K562 (cell line): ENCODE data around the gene LRRK1. TPM values are rescaled to one million over a fixed set of nuclear protein-coding genes. Genes with fewer than 3 reads are reported as not detected.

Experiments
- ATAC-seq: fragments of 200-7000 bp; cut with Tn5 transposase; 3 replicates; pipeline ENCODE4 v1.9.1; 2020; ENCODE audit warnings: moderate library complexity
- BruUV-seq: library from RNA; stranded (reverse); fragments of 400-500 nt; replicated peaks from 2 replicates; lab custom pipeline; 2021; lab: Mats Ljungman, UMichigan
- CTCF ChIA-PET: fragments of 300-600 bp; formaldehyde crosslinking; extraction: SDS; loops from one replicate; lab custom pipeline; 2021; ENCODE audit warnings: low intra/inter-chr PET ratio; lab: Yijun Ruan, JAX
- POLR2A ChIA-PET: fragments of 300-600, 350-650 bp; sonication (Branson Sonifier 250); formaldehyde crosslinking; extraction: SDS; loops from one replicate; lab custom pipeline; 2021; ENCODE audit warnings: antibody characterized with exemption, inconsistent platforms; lab: Yijun Ruan, JAX
- DNase-seq, 4 experiments: peaks; one replicate each; pipeline versions ENCODE4 v3.0.0 to v3.0.0-alpha.2; 2011 to 2018; ENCODE audit warnings: low spot score in 3 of 4, mixed read lengths in 3 of 4; ENCODE audit errors: extremely low read depth in 1 of 4
- FAIRE-seq: peaks from 2 replicates; lab custom pipeline; 2011; peaks lifted over from hg19 to GRCh38; lab: Jason Lieb, UNC
- H2AFZ ChIP-seq: 2 replicates; pipeline ENCODE4 v1.6.0; 2011; ENCODE audit warnings: low read depth, low read length, control low read depth, inconsistent platforms
- H3K27ac ChIP-seq: fragments of 200-600 bp; 3 replicates; pipeline ENCODE4 v1.8.0; 2011; ENCODE audit warnings: low read depth, mild to moderate bottlenecking, control low read depth, inconsistent platforms, low read length, moderate library complexity, mixed read lengths; ENCODE audit errors: extremely low read depth
- H3K27me3 ChIP-seq, 2 experiments: fragments of 300-600 bp in 1 of 2; 2 replicates in 1 of 2; 3 replicates in 1 of 2; pipeline versions ENCODE4 v1.6.0 to v1.8.0; 2011; ENCODE audit warnings: inconsistent platforms in 2 of 2, low read length in 2 of 2, mild to moderate bottlenecking in 1 of 2, mixed read lengths in 1 of 2, moderate library complexity in 1 of 2; ENCODE audit not compliant: control insufficient read depth in 2 of 2, insufficient read depth in 2 of 2
- H3K36me3 ChIP-seq: fragments of 300-600 bp; 3 replicates; pipeline ENCODE4 v1.8.0; 2011; ENCODE audit warnings: mild to moderate bottlenecking, low read length, inconsistent platforms; ENCODE audit not compliant: control insufficient read depth, insufficient read depth
- H3K4me1 ChIP-seq, 2 experiments: fragments of 200-600 bp in 1 of 2; replicated peaks in 1 of 2; 2 replicates in 1 of 2; 3 replicates in 1 of 2; pipeline versions ENCODE4 v1.5.1 to v1.8.0; 2011; ENCODE audit warnings: inconsistent platforms in 2 of 2, low read length in 2 of 2, mild to moderate bottlenecking in 1 of 2, mixed read lengths in 1 of 2, moderate library complexity in 1 of 2; ENCODE audit not compliant: control insufficient read depth in 2 of 2, insufficient read depth in 2 of 2
- H3K4me2 ChIP-seq: 2 replicates; pipeline ENCODE4 v1.6.1; 2011; ENCODE audit warnings: low read length, control low read depth, inconsistent platforms, mixed read lengths; ENCODE audit not compliant: insufficient read depth
- H3K4me3 ChIP-seq: fragments of 200-600 bp; sonication (generic), shearing (Covaris generic); 2 replicates; pipeline ENCODE4 v1.5.1; 2016; ENCODE audit warnings: control low read depth, inconsistent platforms
- H3K79me2 ChIP-seq: fragments of 200-600 bp; 3 replicates; pipeline ENCODE4 v1.8.0; 2011; ENCODE audit warnings: low read length, inconsistent platforms; ENCODE audit not compliant: control insufficient read depth, insufficient read depth
- H3K9ac ChIP-seq, 2 experiments: 2 replicates each; pipeline versions ENCODE4 v1.6.0 to v1.6.1; 2011; ENCODE audit warnings: low read depth in 2 of 2, low read length in 2 of 2, control low read depth in 1 of 2, inconsistent platforms in 1 of 2, mild to moderate bottlenecking in 1 of 2, mixed read lengths in 1 of 2; ENCODE audit not compliant: insufficient read depth in 1 of 2
- H3K9me1 ChIP-seq: one replicate; pipeline ENCODE4 v1.6.0; 2011; ENCODE audit warnings: inconsistent platforms, mild to moderate bottlenecking, low read length, moderate library complexity; ENCODE audit not compliant: control insufficient read depth, insufficient read depth
- H3K9me3 ChIP-seq: replicated peaks from 2 replicates; pipeline ENCODE4 v1.5.1; 2011; ENCODE audit warnings: low read depth, low read length, inconsistent platforms; ENCODE audit not compliant: control insufficient read depth, insufficient read depth
- H4K20me1 ChIP-seq: replicated peaks from 2 replicates; pipeline ENCODE4 v1.6.1; 2011; ENCODE audit warnings: low read length, inconsistent platforms, mixed read lengths; ENCODE audit not compliant: control insufficient read depth, insufficient read depth
- ADNP ChIP-seq: fragments of 200-800 bp; sonication (Bioruptor generic); IDR thresholded peaks from 2 replicates; pipeline ENCODE4 v1.6.1; 2016; ENCODE audit warnings: missing genetic modification characterization, missing compliant biosample characterization
- BCOR ChIP-seq: fragments of 450-650 bp; IDR thresholded peaks from 2 replicates; pipeline ENCODE4 v1.6.1; 2016
- CBX1 ChIP-seq: sonication (generic); IDR thresholded peaks from 2 replicates; pipeline ENCODE4 v1.6.1; 2016; ENCODE audit warnings: antibody characterized with exemption, low read depth, mild to moderate bottlenecking
- CEBPB ChIP-seq: fragments of 450-650 bp; IDR thresholded peaks from 2 replicates; pipeline ENCODE4 v1.6.1; 2016; ENCODE audit warnings: missing genetic modification characterization, missing compliant biosample characterization
- CHD4 ChIP-seq: fragments of 200-600 bp; sonication (generic); IDR thresholded peaks from 3 replicates; pipeline ENCODE4 v1.6.1; 2012; ENCODE audit warnings: low read depth, mild to moderate bottlenecking, mixed read lengths, low read length, inconsistent platforms; ENCODE audit not compliant: insufficient read depth, insufficient replicate concordance, poor library complexity, severe bottlenecking
- CTBP1 ChIP-seq: fragments of 450-650 bp; IDR thresholded peaks from 2 replicates; pipeline ENCODE4 v1.6.1; 2016; ENCODE audit warnings: borderline replicate concordance
- EP300 ChIP-seq: IDR thresholded peaks from 2 replicates; pipeline ENCODE4 v1.6.1; 2012; ENCODE audit warnings: low read length, improper control_type of control experiment
- KDM1A ChIP-seq, 2 experiments: fragments of 450-650 bp; IDR thresholded peaks; 2 replicates each; pipeline ENCODE4 v1.6.1; 2016; ENCODE audit warnings: mild to moderate bottlenecking in 2 of 2
- NRF1 ChIP-seq, 2 experiments: fragments of 450-650 bp; IDR thresholded peaks in 1 of 2; conservative IDR thresholded peaks in 1 of 2; 2 replicates each; pipeline ENCODE4 v1.6.1; 2014; ENCODE audit warnings: mild to moderate bottlenecking in 2 of 2
- RBM25 ChIP-seq: fragments of 200-400 bp; formaldehyde crosslinking; IDR thresholded peaks from 2 replicates; pipeline ENCODE4 v1.6.1; 2018; ENCODE audit warnings: low read length, low read depth, moderate library complexity; ENCODE audit not compliant: severe bottlenecking
- TAL1 ChIP-seq: fragments of 450-650 bp; IDR thresholded peaks from 2 replicates; pipeline ENCODE4 v1.6.1; 2016; ENCODE audit warnings: mild to moderate bottlenecking
- TFAP4 ChIP-seq: sonication (generic); formaldehyde crosslinking; IDR thresholded peaks from 2 replicates; pipeline ENCODE4 v1.8.0; 2022; ENCODE audit warnings: missing genetic modification reagents, mild to moderate bottlenecking, moderate library complexity, borderline replicate concordance
- WGBS: fragments of 100-300 bp; shearing (Covaris generic); methylation state at CpG from one replicate; pipeline ENCODE4 v1.1.6; 2016; ENCODE audit warnings: low coverage, mixed read lengths; ENCODE audit not compliant: insufficient coverage; ENCODE audit errors: missing lambda C conversion rate; 5-methylcytosine and 5-hydroxymethylcytosine counted together
- in situ Hi-C: fragments of 300-500 bp; cut with MboI; formaldehyde crosslinking; loops from 4 replicates; pipeline ENCODE4 v1.15.0; 2018; ENCODE audit warnings: inconsistent platforms, mixed read lengths
- intact Hi-C: fragments of 100-400 bp; cut with micrococcal nuclease; formaldehyde crosslinking; loops from 2 replicates; pipeline ENCODE4 v1.14.2; 2022
- polyA plus RNA-seq, 8 experiments: library from polyadenylated mRNA; depleted of rRNA in 4 of 8; stranded (reverse) in 5 of 8; unstranded in 3 of 8; fragments of >200 nt; fragmentation: Nextera tagmentation in 2 of 8; fragmentation: Illumina TruSeq in 1 of 8; extraction: Ambion mirVana in 2 of 8; extraction: Trizol in 1 of 8; gene quantifications; 2 replicates each; pipeline versions ENCODE4 v1.2.1 to v1.2.3, GENCODE V29; 2011 to 2014; ENCODE audit warnings: inconsistent platforms in 1 of 8, missing spikeins in 1 of 8
- total RNA-seq, 7 experiments: library from RNA; depleted of rRNA in 6 of 7; stranded (reverse); fragments of >200 nt in 6 of 7; fragmentation: Illumina TruSeq in 2 of 7; extraction: Trizol in 2 of 7; gene quantifications; 2 replicates each; pipeline versions ENCODE4 v1.2.1 to v1.2.3, GENCODE V29; 2011 to 2021; ENCODE audit warnings: low replicate concordance in 1 of 7
- TF ChIP-seq, protein P1 (sequence below): IDR thresholded peaks from 3 replicates; pipeline ENCODE4 v1.6.1; 2011; ENCODE audit warnings: borderline replicate concordance, mild to moderate bottlenecking; ENCODE audit not compliant: insufficient read length, insufficient read depth
- TF ChIP-seq, protein P2 (sequence below), 2 experiments: fragments of 450-650 bp; IDR thresholded peaks; 2 replicates each; pipeline ENCODE4 v1.6.1; 2018; ENCODE audit warnings: mild to moderate bottlenecking in 2 of 2, low read depth in 1 of 2; ENCODE audit not compliant: partially characterized antibody in 2 of 2

LRRK1 gene
- total and polyA plus RNA-seq, 9 of the 15 experiments (the other 6 are each of a cell fraction or from before 2014, with no cell fraction given) = 0.01 to 1.5 (median 0.11) TPM

- Histone ChIP-seq H3K36me3 (no peaks in the 10 kb centered on the region), H3K79me2 (no peaks in the 10 kb centered on the region), H3K27me3 (peaks cover 0 to 5% of the 10 kb centered on the region in 2 experiments; a peak in 1 of 5 replicates), H3K9me3 (no peaks in the 10 kb centered on the region), H3K9ac (peak overlapping the region in 1 of 2 experiments; percentile 55; a peak in 2 of 4 replicates), H3K9me1 (no peaks in the 10 kb centered on the region), H2AFZ (peak overlapping the region; percentile 26; the same call in 1 of the 2 replicates), H3K4me1 (peaks cover 20 to 37% of the 10 kb centered on the region in 2 experiments), H3K4me3 (no peak overlapping the region), H4K20me1 (peaks cover 3% of the 10 kb centered on the region; the same call in 1 of the 2 replicates), H3K4me2 (no peak overlapping the region; the same call in 1 of the 2 replicates), H3K27ac (no peak overlapping the region)
- no TSS peak for BruUV-seq
- ATAC-seq (peak; percentile 68), FAIRE-seq (peak; percentile 23), DNase-seq (no peak)
- intact Hi-C loops (no loop called here), in situ Hi-C loops (no loop called here)
- ChIA-PET POLR2A (interaction anchor here (0.6 to 1.3 kb wide), 3 partner anchors 12 to 416 kb away, joined by 3 to 4 read pairs (median 3); no protein-coding TSS in a partner anchor), CTCF (interaction anchor here (1.1 kb wide), 1 partner anchor 25 kb away, joined by 5 read pairs; no protein-coding TSS in a partner anchor)
- TF ChIP-seq, protein P1, sequence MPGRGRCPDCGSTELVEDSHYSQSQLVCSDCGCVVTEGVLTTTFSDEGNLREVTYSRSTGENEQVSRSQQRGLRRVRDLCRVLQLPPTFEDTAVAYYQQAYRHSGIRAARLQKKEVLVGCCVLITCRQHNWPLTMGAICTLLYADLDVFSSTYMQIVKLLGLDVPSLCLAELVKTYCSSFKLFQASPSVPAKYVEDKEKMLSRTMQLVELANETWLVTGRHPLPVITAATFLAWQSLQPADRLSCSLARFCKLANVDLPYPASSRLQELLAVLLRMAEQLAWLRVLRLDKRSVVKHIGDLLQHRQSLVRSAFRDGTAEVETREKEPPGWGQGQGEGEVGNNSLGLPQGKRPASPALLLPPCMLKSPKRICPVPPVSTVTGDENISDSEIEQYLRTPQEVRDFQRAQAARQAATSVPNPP = no peak
- peak; percentile 61 for TF ChIP-seq CHD4
- TF ChIP-seq TFAP4 (CRISPR knock-in tag) = no peak
- TF ChIP-seq NRF1 (conservative IDR thresholded peaks at IDR 0.05 in 1 of 2, IDR thresholded peaks at IDR 0.05 in 1 of 2) = 0 out of 4 replicates have a peak, but pooled peaks of 1 of the 2 experiments have one; percentile 10
- TF ChIP-seq BCOR = peak; percentile 73
- TF ChIP-seq, protein P2, sequence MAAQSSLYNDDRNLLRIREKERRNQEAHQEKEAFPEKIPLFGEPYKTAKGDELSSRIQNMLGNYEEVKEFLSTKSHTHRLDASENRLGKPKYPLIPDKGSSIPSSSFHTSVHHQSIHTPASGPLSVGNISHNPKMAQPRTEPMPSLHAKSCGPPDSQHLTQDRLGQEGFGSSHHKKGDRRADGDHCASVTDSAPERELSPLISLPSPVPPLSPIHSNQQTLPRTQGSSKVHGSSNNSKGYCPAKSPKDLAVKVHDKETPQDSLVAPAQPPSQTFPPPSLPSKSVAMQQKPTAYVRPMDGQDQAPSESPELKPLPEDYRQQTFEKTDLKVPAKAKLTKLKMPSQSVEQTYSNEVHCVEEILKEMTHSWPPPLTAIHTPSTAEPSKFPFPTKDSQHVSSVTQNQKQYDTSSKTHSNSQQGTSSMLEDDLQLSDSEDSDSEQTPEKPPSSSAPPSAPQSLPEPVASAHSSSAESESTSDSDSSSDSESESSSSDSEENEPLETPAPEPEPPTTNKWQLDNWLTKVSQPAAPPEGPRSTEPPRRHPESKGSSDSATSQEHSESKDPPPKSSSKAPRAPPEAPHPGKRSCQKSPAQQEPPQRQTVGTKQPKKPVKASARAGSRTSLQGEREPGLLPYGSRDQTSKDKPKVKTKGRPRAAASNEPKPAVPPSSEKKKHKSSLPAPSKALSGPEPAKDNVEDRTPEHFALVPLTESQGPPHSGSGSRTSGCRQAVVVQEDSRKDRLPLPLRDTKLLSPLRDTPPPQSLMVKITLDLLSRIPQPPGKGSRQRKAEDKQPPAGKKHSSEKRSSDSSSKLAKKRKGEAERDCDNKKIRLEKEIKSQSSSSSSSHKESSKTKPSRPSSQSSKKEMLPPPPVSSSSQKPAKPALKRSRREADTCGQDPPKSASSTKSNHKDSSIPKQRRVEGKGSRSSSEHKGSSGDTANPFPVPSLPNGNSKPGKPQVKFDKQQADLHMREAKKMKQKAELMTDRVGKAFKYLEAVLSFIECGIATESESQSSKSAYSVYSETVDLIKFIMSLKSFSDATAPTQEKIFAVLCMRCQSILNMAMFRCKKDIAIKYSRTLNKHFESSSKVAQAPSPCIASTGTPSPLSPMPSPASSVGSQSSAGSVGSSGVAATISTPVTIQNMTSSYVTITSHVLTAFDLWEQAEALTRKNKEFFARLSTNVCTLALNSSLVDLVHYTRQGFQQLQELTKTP (IDR thresholded peaks at IDR 0.05; ENCODE audit: low read depth in 1 of 2, partially characterized antibody in 2 of 2) = peak in 1 of 2 experiments; percentile 32
- TF ChIP-seq ADNP = peak; percentile 34; the same call in 1 of the 2 replicates
- peak; percentile 65; the same call in 1 of the 2 replicates for TF ChIP-seq CBX1
- peak; percentile 54; the same call in 1 of the 2 replicates for TF ChIP-seq CEBPB
- peak; percentile 40; the same call in 1 of the 2 replicates for TF ChIP-seq EP300
- TF ChIP-seq RBM25 = peak; percentile 70
- TF ChIP-seq CTBP1 = 0 out of 2 replicates have a peak, but pooled peaks have one; percentile 21
- TF ChIP-seq TAL1 = no peak
- TF ChIP-seq KDM1A (IDR thresholded peaks at IDR 0.05) = peak in 1 of 2 experiments; percentile 34; a peak in 1 of 4 replicates
- WGBS = 41% methylated on average over 19 of the region's 19 CpGs
Measured at GRCh38 chr15:101113114-101114005, 194.2 kb downstream of the LRRK1 start.
